Ovary (tissue), 9 donors: ENCODE measurements around the gene SH2D1A. TPM values are rescaled to one million over a fixed set of nuclear protein-coding genes. Genes with fewer than 3 reads are reported as not detected.

ENCODE experiments used
- DNase-seq, 5 donors: peaks; one replicate each; pipeline ENCODE4 v3.0.0-alpha.2; 2019 to 2020
- H3K27ac ChIP-seq, 2 donors: fragments of 200-600 bp; one replicate each; pipeline versions ENCODE4 v1.5.1 to v1.8.0; 2019 to 2022
- H3K27me3 ChIP-seq: fragments of 200-600 bp; one replicate; pipeline ENCODE4 v1.8.0; 2022
- H3K36me3 ChIP-seq: fragments of 200-600 bp; sonication (generic); one replicate; pipeline ENCODE4 v1.5.1; 2019
- H3K4me1 ChIP-seq: one replicate; pipeline ENCODE4 v1.8.1; 2013; ENCODE audit warnings: mild to moderate bottlenecking, moderate library complexity; ENCODE audit not compliant: insufficient read depth
- H3K4me3 ChIP-seq: fragments of 200-600 bp; sonication (generic); one replicate; pipeline ENCODE4 v1.5.1; 2017
- H3K9me3 ChIP-seq, 2 donors: fragments of 200-600 bp in 1 of 2; sonication (generic) in 1 of 2; one replicate each; pipeline versions ENCODE4 v1.5.1 to v1.8.1; 2013 to 2019; ENCODE audit warnings: mild to moderate bottlenecking in 1 of 2, moderate library complexity in 1 of 2
- CTCF ChIP-seq, 3 donors: fragments of 450-650 bp in 2 of 3; fragments of 200-600 bp in 1 of 3; IDR thresholded peaks; one replicate each; pipeline versions ENCODE4 v1.5.1 to v1.8.0; 2016 to 2022; ENCODE audit warnings: antibody characterized with exemption in 3 of 3, mild to moderate bottlenecking in 1 of 3
- EP300 ChIP-seq: sonication (generic); formaldehyde crosslinking; IDR thresholded peaks from one replicate; pipeline ENCODE4 v1.6.1; 2017; ENCODE audit warnings: antibody characterized with exemption
- POLR2A ChIP-seq: fragments of 450-650 bp; IDR thresholded peaks from one replicate; pipeline ENCODE4 v1.6.1; 2017; ENCODE audit warnings: antibody characterized with exemption, mild to moderate bottlenecking, moderate library complexity
- WGBS, 3 donors: extraction: QIAGEN DNeasy Blood & Tissue Kit in 1 of 3; methylation state at CpG; one replicate each; pipeline versions ENCODE4 v1.1.5 to v1.1.7; 2013 to 2017; 5-methylcytosine and 5-hydroxymethylcytosine counted together
- intact Hi-C, 4 donors: fragments of 100-400 bp; cut with DNase I; formaldehyde crosslinking; loops; one replicate each; pipeline versions ENCODE4 v1.11.0 to v1.15.1; 2022 to 2023
- polyA plus RNA-seq, 2 donors: library from polyadenylated mRNA; stranded (reverse); fragments of 200-250 nt in 1 of 2; fragments of 350-450 nt in 1 of 2; fragmentation: Illumina TruSeq in 1 of 2; extraction: RNeasy Lipid Tissue Mini Kit (QIAGEN cat#74804) in 1 of 2; gene quantifications; one replicate each; pipeline ENCODE4 v1.2.3, GENCODE V29; 2013 to 2014
- total RNA-seq, 7 donors: library from RNA; depleted of rRNA in 2 of 7; stranded (reverse); fragments of >200 nt in 2 of 7; fragmentation: NEBNext Ultra II Directional in 3 of 7; extraction: Animal tissue kit (Norgen Biotek cat#: 25700) in 3 of 7; gene quantifications; one replicate each; pipeline versions ENCODE4 v1.1.0 to v1.2.4, GENCODE V29; 2016 to 2023
- donor health status: DM: no; HTN: no; CAD: no; lungs with moderate emphysema.
- donor health status: DM: no; HTN: no; CAD: no.
- donor health status: Bipolar disorder and iron deficiency.
- donor health status: DM: yes; HTN: yes; CAD: no.
- donor health status: DM: no; HTN: no; CAD: no.
- donor health status: DM: yes; HTN: yes; CAD: no.

Gene SH2D1A
- total and polyA plus RNA-seq, 9 donors = 0.12 to 0.88 (median 0.35) TPM; not detected in 3

- no peaks in the 10 kb centered on the region for H3K4me1 ChIP-seq
- intact Hi-C loops = no loop called here
- TF ChIP-seq EP300 = no peak
- peak in 2 of 3 donors; percentile 15 to 56 for TF ChIP-seq CTCF (IDR thresholded peaks at IDR 0.05)
- H3K9me3 ChIP-seq = no peaks in the 10 kb centered on the region
- H3K4me3 ChIP-seq = no peak overlapping the region
- DNase-seq = peak; percentile 15 to 43 (median 28)
- 0 to 2% (median 1%) methylated on average over 2 of the region's 2 CpGs for WGBS, 3 donors
- no peaks in the 10 kb centered on the region for H3K36me3 ChIP-seq
- no peaks in the 10 kb centered on the region for H3K27me3 ChIP-seq
- no peak overlapping the region for H3K27ac ChIP-seq
Measured at GRCh38 chrX:124388562-124388961, 42.2 kb downstream of the SH2D1A start.

DNA sequence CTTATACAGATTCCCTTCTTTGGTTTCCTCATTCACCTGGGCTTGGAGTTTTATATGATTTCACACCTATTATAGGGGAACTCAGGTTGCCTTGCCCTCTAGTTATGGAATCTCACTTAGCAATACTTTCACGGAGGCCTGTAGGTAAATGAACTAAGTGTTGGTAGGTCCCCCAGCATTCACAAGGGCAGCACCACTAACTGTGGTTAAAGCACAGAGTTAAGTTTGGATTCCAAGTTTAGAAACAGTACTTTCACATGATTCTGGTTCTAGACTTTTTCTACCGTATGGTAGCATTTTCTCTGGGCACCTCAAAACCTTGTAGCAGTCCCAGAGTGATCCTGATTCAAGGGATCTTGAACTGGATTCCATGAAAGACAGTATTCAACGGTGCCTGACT, 46.4 kb downstream of the SH2D1A start:
- TF ChIP-seq EP300 (no peak), POLR2A (no peak)
- no peak for DNase-seq
- intact Hi-C loops = no loop called here
- H3K4me1 ChIP-seq = no peaks in the 10 kb centered on the region
- H3K27ac ChIP-seq = no peak overlapping the region
- H3K27me3 ChIP-seq = no peaks in the 10 kb centered on the region
- WGBS, 3 donors = 59 to 71% (median 68%) methylated on average over 3 of the region's 3 CpGs
- no peaks in the 10 kb centered on the region for H3K9me3 ChIP-seq
- no peaks in the 10 kb centered on the region for H3K36me3 ChIP-seq
- H3K4me3 ChIP-seq = no peak overlapping the region

DNA sequence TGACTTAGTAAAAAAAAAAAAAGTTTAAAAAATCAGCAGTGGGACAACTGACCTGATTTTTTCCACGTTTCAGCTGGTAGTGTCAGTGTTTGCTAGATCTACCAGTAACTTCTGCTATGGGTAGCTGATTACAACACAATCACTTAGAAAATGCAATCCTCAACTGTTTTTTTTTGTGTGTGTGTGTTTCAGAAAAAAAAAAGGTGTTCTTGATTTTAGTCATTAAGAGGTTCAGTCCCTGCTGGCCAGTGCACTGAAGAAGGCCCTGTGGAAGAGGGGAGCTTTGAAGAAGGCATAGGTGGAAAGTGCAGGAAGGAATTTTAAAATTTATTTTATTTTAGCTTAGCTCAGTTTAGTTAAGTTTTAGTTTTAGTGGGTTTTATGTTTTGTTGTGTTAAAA, 46.9 kb downstream of the SH2D1A start:
- H3K9me3 ChIP-seq = no peaks in the 10 kb centered on the region
- DNase-seq = no peak
- H3K4me1 ChIP-seq = no peaks in the 10 kb centered on the region
- 48 to 56% (median 55%) methylated on average over 1 of the region's 1 CpG for WGBS, 3 donors
- intact Hi-C loops = no loop called here
- no peak overlapping the region for H3K27ac ChIP-seq
- H3K27me3 ChIP-seq = no peaks in the 10 kb centered on the region
- H3K36me3 ChIP-seq = no peaks in the 10 kb centered on the region
- no peak for TF ChIP-seq POLR2A
- TF ChIP-seq EP300 = no peak
- TF ChIP-seq CTCF (IDR thresholded peaks at IDR 0.05) = no peak
- H3K4me3 ChIP-seq = no peak overlapping the region

GRCh38 chrX:124393659-124394058, 47.3 kb downstream of the SH2D1A start:
- no peaks in the 10 kb centered on the region for H3K4me1 ChIP-seq
- H3K27ac ChIP-seq = no peak overlapping the region
- intact Hi-C loops = no loop called here
- DNase-seq = no peak
- TF ChIP-seq CTCF (IDR thresholded peaks at IDR 0.05) (no peak), POLR2A (no peak), EP300 (no peak)
- no peak overlapping the region for H3K4me3 ChIP-seq
- H3K27me3 ChIP-seq = no peaks in the 10 kb centered on the region
- no peaks in the 10 kb centered on the region for H3K36me3 ChIP-seq
- no peaks in the 10 kb centered on the region for H3K9me3 ChIP-seq
- 63 to 76% (median 74%) methylated on average over 3 of the region's 3 CpGs for WGBS, 3 donors

DNA sequence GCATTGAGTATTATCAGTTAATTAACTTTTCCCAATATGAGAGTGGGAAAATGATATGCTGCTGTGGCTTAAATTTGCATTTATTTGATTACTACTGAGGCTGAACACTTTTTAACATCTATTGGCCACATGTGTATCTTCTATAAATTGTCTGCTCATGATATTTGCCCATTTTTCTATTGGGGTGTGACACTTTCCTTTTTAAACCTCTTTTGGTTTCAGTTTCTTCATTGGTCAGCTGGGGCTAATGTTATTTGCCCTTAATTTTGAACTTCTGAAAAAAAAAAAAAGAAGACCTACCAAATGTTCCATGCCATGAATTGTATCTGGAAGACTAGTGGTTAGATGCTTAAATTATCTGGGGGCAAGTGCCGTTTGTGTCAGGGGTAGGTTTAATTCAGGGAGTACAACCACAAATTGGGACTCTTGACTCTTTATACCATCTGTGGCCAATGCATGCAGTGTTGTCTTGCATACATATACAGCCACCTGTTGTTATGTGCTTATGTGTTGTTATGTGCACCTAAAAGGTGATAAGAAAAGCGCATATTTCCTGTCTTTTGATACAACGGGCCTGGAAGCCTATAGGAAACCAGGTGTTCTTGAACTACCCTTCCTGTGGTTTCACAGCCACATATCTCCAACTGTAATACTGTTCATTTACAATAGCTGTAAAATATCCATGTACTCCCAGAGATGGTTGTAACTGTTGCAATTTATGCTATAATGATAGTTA, 49.0 kb downstream of the SH2D1A start:
- H3K27me3 ChIP-seq = no peaks in the 10 kb centered on the region
- 57 to 74% (median 73%) methylated on average over 3 of the region's 3 CpGs for WGBS, 3 donors
- no peak for TF ChIP-seq CTCF (IDR thresholded peaks at IDR 0.05)
- no peak for TF ChIP-seq POLR2A
- TF ChIP-seq EP300 = no peak

More for the DNA sequence above, 49.0 kb downstream of the SH2D1A start:
- Histone ChIP-seq H3K27ac (no peak overlapping the region), H3K36me3 (no peaks in the 10 kb centered on the region), H3K4me1 (no peaks in the 10 kb centered on the region), H3K9me3 (no peaks in the 10 kb centered on the region), H3K4me3 (no peak overlapping the region)
- DNase-seq = no peak
- intact Hi-C loops = no loop called here
